Astrocyte (in vitro differentiated cells and primary cell): Measurements from ENCODE around the gene TAS1R1. TPM values are rescaled to one million over a fixed set of nuclear protein-coding genes. Genes with fewer than 3 reads are reported as not detected.

ENCODE experiments used
- DNase-seq: peaks from one replicate; pipeline ENCODE4 v3.0.0-alpha.2; 2010; ENCODE audit warnings: low read depth
- FAIRE-seq: peaks from 2 replicates; lab custom pipeline; 2011; peaks lifted over from hg19 to GRCh38; lab: Jason Lieb, UNC
- H2AFZ ChIP-seq: 2 replicates; pipeline ENCODE4 v1.6.0; 2012; ENCODE audit warnings: low read depth, low read length, inconsistent platforms
- H3K27ac ChIP-seq: 2 replicates; pipeline ENCODE4 v1.5.1; 2011; ENCODE audit warnings: low read depth, low read length, inconsistent platforms
- H3K27me3 ChIP-seq: 2 replicates; pipeline ENCODE4 v1.6.0; 2011; ENCODE audit warnings: low read length, inconsistent platforms; ENCODE audit not compliant: insufficient read depth
- H3K36me3 ChIP-seq: 2 replicates; pipeline ENCODE4 v1.5.1; 2011; ENCODE audit warnings: low read length, inconsistent platforms; ENCODE audit not compliant: insufficient read depth
- H3K4me1 ChIP-seq: 2 replicates; pipeline ENCODE4 v1.5.1; 2011; ENCODE audit warnings: low read length, inconsistent platforms; ENCODE audit not compliant: insufficient read depth
- H3K4me2 ChIP-seq: 2 replicates; pipeline ENCODE4 v1.6.0; 2012; ENCODE audit warnings: low read length, inconsistent platforms
- H3K4me3 ChIP-seq: 2 replicates; pipeline ENCODE4 v1.5.1; 2011; ENCODE audit warnings: low read depth, mild to moderate bottlenecking, low read length, inconsistent platforms; ENCODE audit not compliant: insufficient read depth
- H3K79me2 ChIP-seq: 2 replicates; pipeline ENCODE4 v1.6.0; 2012; ENCODE audit warnings: mild to moderate bottlenecking, low read length, inconsistent platforms; ENCODE audit not compliant: insufficient read depth
- H3K9ac ChIP-seq: 2 replicates; pipeline ENCODE4 v1.6.0; 2012; ENCODE audit warnings: mild to moderate bottlenecking, low read length, inconsistent platforms
- H3K9me3 ChIP-seq: 2 replicates; pipeline ENCODE4 v1.5.1; 2012; ENCODE audit warnings: low read depth, mild to moderate bottlenecking, low read length, inconsistent platforms; ENCODE audit not compliant: insufficient read depth
- H4K20me1 ChIP-seq: 2 replicates; pipeline ENCODE4 v1.6.0; 2012; ENCODE audit warnings: low read length, inconsistent platforms; ENCODE audit not compliant: insufficient read depth
- H3K27ac Mint-ChIP-seq: one replicate; pipeline ENCODE4 v1.8.0; 2021; ENCODE audit warnings: mild to moderate bottlenecking, mixed read lengths; ENCODE audit not compliant: unreplicated experiment
- H3K27me3 Mint-ChIP-seq: one replicate; pipeline ENCODE4 v1.8.0; 2021; ENCODE audit warnings: low read depth, mixed read lengths; ENCODE audit not compliant: unreplicated experiment
- H3K36me3 Mint-ChIP-seq: one replicate; pipeline ENCODE4 v1.8.0; 2021; ENCODE audit warnings: low read depth, mixed read lengths; ENCODE audit not compliant: unreplicated experiment
- H3K4me1 Mint-ChIP-seq: one replicate; pipeline ENCODE4 v1.8.0; 2021; ENCODE audit warnings: low read depth, mixed read lengths; ENCODE audit not compliant: unreplicated experiment
- H3K4me3 Mint-ChIP-seq: one replicate; pipeline ENCODE4 v1.8.0; 2021; ENCODE audit warnings: mild to moderate bottlenecking, moderate library complexity, mixed read lengths; ENCODE audit not compliant: unreplicated experiment
- H3K9me3 Mint-ChIP-seq: one replicate; pipeline ENCODE4 v1.8.0; 2021; ENCODE audit warnings: mild to moderate bottlenecking, mixed read lengths; ENCODE audit not compliant: unreplicated experiment
- CTCF ChIP-seq: IDR thresholded peaks from 2 replicates; pipeline ENCODE4 v1.5.1; 2011; ENCODE audit warnings: low read depth, mild to moderate bottlenecking, inconsistent platforms, low read length, moderate library complexity; ENCODE audit not compliant: insufficient read depth
- EZH2 ChIP-seq: IDR thresholded peaks from 2 replicates; pipeline ENCODE4 v1.6.1; 2012; ENCODE audit warnings: mild to moderate bottlenecking, low read length, inconsistent platforms; ENCODE audit not compliant: insufficient read depth
- total RNA-seq: library from RNA; stranded (reverse); gene quantifications from 2 replicates; pipeline ENCODE4 v1.2.1, GENCODE V29; 2021

Gene TAS1R1
- total RNA-seq, 1 donor from 2014 or later: not detected

GRCh38 chr1:6593810-6594209, 38.7 kb downstream of the TAS1R1 start:
- FAIRE-seq (no peak), DNase-seq (no peak)
- Mint-ChIP-seq H3K27me3 (no peaks in the 10 kb centered on the region), H3K36me3 (peaks cover 24% of the 10 kb centered on the region), H3K4me3 (no peak overlapping the region), H3K4me1 (peaks cover 2% of the 10 kb centered on the region), H3K9me3 (no peaks in the 10 kb centered on the region), H3K27ac (no peak overlapping the region)
- Histone ChIP-seq H3K27ac (no peak overlapping the region), H3K4me3 (no peak overlapping the region), H3K36me3 (peaks cover 43% of the 10 kb centered on the region), H3K9me3 (no peaks in the 10 kb centered on the region), H3K4me2 (no peak overlapping the region), H3K4me1 (no peaks in the 10 kb centered on the region), H3K9ac (no peak overlapping the region), H3K79me2 (peaks cover 79% of the 10 kb centered on the region), H4K20me1 (peaks cover 96% of the 10 kb centered on the region), H2AFZ (no peak overlapping the region), H3K27me3 (no peaks in the 10 kb centered on the region)
- no peak for TF ChIP-seq CTCF
- no peak for TF ChIP-seq EZH2

GRCh38 chr1:6594977-6595740, 40.1 kb downstream of the TAS1R1 start:
- TF ChIP-seq EZH2 (no peak), CTCF (no peak)
- H3K9me3 Mint-ChIP-seq: no peaks in the 10 kb centered on the region
- FAIRE-seq (no peak), DNase-seq (no peak)
- Histone ChIP-seq H3K9ac (no peak overlapping the region), H2AFZ (no peak overlapping the region), H3K9me3 (no peaks in the 10 kb centered on the region), H3K36me3 (peaks cover 38% of the 10 kb centered on the region), H3K27me3 (no peaks in the 10 kb centered on the region), H4K20me1 (peaks cover 96% of the 10 kb centered on the region), H3K27ac (no peak overlapping the region), H3K4me1 (peaks cover 11% of the 10 kb centered on the region), H3K4me3 (no peak overlapping the region), H3K79me2 (peaks cover 90% of the 10 kb centered on the region), H3K4me2 (no peak overlapping the region)
- no peaks in the 10 kb centered on the region for H3K27me3 Mint-ChIP-seq
- peaks cover 9% of the 10 kb centered on the region for H3K4me1 Mint-ChIP-seq
- no peak overlapping the region for H3K27ac Mint-ChIP-seq
- H3K4me3 Mint-ChIP-seq: no peak overlapping the region
- peaks cover 19% of the 10 kb centered on the region for H3K36me3 Mint-ChIP-seq

- Histone ChIP-seq H3K4me3 (no peak overlapping the region), H2AFZ (no peak overlapping the region), H3K4me2 (no peak overlapping the region), H3K36me3 (peaks cover 36% of the 10 kb centered on the region), H3K79me2 (peaks cover 93% of the 10 kb centered on the region), H3K9me3 (no peaks in the 10 kb centered on the region), H3K27ac (no peak overlapping the region), H3K9ac (no peak overlapping the region), H4K20me1 (peaks cover 95% of the 10 kb centered on the region), H3K27me3 (no peaks in the 10 kb centered on the region), H3K4me1 (peaks cover 16% of the 10 kb centered on the region)
- Mint-ChIP-seq H3K9me3 (no peaks in the 10 kb centered on the region), H3K27ac (no peak overlapping the region), H3K36me3 (peaks cover 17% of the 10 kb centered on the region), H3K4me1 (peaks cover 10% of the 10 kb centered on the region), H3K27me3 (no peaks in the 10 kb centered on the region), H3K4me3 (peak overlapping the region; percentile 64)
- FAIRE-seq (no peak), DNase-seq (no peak)
- TF ChIP-seq CTCF (no peak), EZH2 (no peak)
These were observed 41.2 kb downstream of the TAS1R1 start for GRCh38 chr1:6596351-6596750.
